G401.6 (cell line): Measurements from ENCODE around the gene ANO9.
"Not testable (repeated sequence)": the region's sequence is repeated elsewhere in the genome, so short reads cannot be mapped to it uniquely, and the experiment has no call there.

Experiments
- FAIRE-seq: peaks from 2 replicates; lab custom pipeline; 2012; peaks lifted over from hg19 to GRCh38; lab: Jason Lieb, UNC

Gene ANO9

GRCh38 chr11:413120-414081, 28.4 kb downstream of the ANO9 start:
- no peak for FAIRE-seq

GRCh38 chr11:412641-413119, 29.1 kb downstream of the ANO9 start:
- FAIRE-seq = no peak

GRCh38 chr11:411520-411919, 30.3 kb downstream of the ANO9 start:
- not testable (repeated sequence) for FAIRE-seq

- FAIRE-seq = not testable (repeated sequence)
These were observed 31.1 kb downstream of the ANO9 start for GRCh38 chr11:410711-411110.

- no peak for FAIRE-seq
These were observed 32.0 kb downstream of the ANO9 start for GRCh38 chr11:409600-410483.

DNA sequence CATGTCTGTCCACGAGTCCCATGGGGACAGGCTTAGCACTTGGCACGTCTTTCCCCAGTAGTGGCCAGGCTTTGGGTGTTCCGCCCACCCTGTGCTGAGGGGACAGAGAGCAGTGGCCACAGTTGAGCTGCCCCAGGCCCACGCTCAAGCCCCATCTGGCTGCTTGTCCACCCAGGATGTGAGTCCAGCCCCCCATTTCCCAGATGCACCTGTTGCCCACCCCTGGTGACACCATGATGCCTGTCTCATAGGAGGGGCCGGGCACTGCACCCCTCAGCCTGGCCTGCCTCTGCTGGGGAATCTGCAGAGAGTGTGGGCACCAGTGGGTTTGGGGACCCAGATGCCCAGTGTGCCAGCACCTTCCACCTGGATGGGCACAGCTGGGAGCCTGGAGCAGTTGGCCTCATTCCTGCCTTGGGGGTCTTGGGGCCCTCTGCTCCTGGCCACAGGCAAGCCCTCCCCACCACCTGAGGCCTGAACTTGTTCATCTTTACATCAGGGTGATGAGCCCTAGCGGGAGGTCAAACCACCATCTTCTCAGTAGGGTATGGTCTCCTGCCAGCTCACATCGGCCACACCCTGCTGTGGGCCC, 32.7 kb downstream of the ANO9 start:
- FAIRE-seq = no peak

- FAIRE-seq = no peak
These were observed 33.4 kb downstream of the ANO9 start for GRCh38 chr11:408154-409007.

- no peak for FAIRE-seq
These were observed 34.1 kb downstream of the ANO9 start for GRCh38 chr11:407651-408123.

GRCh38 chr11:406796-407650, 34.8 kb downstream of the ANO9 start:
- no peak for FAIRE-seq

- FAIRE-seq = no peak
These were observed 35.6 kb downstream of the ANO9 start for GRCh38 chr11:405954-406795.

DNA sequence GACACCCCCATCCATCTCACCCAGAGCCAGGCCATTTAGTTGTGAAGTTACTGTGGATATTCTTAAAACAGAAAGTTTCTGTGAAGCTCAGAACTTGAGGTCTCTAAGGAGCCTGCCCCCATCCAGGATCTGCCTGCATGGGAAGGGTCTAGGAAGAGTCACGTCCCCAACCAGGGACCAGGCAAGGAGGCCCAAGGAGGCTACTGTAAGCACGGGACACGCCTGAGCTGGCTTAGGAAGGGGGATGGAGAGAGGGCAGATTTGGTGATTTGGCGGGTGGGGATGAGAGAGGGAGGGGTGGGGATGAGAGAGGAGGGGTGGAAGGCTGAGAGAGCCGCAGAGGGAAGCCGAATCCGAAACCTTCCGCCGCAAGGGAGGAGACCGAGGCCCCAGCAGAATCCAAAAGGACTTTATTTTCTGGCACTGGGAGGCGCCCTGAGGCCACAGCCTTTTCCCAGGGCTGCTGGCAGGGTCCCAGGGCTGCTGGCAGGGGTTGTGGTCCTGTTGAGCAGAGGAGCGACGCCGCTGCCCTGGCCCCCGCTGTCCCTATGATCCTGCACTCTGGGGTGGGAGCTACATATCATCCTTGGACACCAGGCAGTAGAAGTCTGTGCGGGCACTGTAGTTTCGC, 36.4 kb downstream of the ANO9 start:
- no peak for FAIRE-seq

DNA sequence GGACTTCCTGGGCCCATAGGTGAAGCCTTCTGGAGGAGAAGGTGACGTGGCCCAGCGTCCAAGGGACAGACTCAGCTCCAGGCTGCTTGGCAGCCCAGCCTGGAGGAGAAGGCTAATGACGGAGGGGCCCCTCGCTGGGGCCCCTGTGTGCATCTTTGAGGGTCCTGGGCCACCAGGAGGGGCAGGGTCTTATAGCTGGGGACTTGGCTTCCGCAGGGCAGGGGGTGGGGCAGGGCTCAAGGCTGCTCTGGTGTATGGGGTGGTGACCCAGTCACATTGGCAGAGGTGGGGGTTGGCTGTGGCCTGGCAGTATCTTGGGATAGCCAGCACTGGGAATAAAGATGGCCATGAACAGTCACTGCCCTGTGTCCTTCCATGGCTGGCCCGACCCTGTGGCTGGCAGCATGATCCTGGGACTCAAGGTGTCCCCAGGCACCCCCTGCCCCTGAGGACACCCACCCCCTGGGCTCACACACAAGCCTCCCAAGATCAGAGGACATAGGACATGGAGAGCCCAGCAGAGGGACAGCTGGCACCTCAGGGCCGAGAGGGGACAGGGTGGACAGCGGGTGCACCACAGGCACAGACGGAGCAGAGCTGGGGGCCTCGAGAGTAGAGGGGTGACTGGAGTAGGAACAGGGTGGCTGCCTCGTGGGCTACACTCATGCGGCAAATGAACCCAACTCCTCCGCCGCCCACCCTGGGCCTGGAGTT, 37.1 kb downstream of the ANO9 start:
- FAIRE-seq = no peak

DNA sequence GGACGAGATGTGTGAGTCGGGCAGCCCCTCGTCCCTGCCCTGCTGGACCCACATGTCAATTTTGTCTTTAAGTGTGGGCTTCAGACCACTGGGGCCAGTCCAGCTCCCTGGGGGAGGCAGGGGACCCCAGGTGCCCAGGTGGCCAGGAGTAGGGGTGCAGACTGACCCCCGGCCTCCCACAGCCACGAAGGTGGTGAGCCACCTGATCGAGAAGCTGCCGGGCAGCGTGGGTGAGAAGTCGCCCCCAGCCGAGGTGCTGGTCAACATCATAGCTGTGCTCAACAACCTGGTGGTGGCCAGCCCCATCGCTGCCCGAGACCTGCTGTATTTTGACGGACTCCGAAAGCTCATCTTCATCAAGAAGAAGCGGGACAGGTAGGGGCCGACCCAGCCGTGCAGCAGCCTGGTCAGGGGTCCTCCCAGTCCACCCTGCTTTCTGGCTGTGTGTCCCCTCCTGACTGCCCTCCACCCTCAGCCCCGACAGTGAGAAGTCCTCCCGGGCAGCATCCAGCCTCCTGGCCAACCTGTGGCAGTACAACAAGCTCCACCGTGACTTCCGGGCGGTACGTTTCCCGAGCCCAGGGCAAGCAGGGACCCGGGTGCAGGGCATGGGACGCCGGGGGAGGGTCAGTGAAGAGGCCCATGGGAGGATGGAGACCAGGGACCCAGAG, 37.9 kb downstream of the ANO9 start:
- FAIRE-seq = no peak

GRCh38 chr11:403021-403760, 38.6 kb downstream of the ANO9 start:
- FAIRE-seq = no peak

DNA sequence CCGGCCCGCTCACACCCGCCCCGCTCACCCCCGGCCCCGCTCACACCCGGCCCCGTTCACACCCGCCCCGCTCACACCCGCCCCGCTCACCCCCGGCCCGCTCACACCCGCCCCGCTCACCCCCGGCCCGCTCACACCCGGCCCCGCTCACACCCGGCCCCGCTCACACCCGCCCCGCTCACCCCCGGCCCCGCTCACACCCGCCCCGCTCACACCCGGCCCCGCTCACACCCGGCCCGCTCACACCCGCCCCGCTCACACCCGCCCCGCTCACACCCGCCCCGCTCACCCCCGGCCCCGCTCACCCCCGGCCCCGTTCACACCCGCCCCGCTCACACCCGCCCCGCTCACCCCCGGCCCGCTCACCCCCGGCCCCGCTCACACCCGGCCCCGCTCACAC, 40.6 kb downstream of the ANO9 start:
- not testable (repeated sequence) for FAIRE-seq

GRCh38 chr11:400241-400689, 41.5 kb downstream of the ANO9 start:
- no peak for FAIRE-seq

DNA sequence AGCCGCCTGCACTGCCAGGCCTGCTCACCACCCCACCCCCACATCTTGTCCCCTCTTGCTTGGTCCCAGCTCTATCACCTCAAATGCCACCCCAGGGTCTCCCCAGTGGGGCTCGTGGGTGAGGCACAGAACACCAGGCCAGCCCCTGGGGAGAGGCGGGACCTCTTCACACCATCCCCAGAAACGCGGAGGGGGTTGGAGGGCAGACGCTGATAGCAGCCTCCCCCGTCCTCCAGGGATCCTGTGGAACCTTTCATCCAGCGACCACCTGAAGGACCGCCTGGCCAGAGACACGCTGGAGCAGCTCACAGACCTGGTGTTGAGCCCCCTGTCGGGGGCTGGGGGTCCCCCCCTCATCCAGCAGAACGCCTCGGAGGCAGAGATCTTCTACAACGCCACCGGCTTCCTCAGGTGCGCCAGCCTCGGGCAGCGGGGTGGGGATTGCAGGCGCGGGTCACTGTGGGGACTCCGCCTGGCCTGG, 42.0 kb downstream of the ANO9 start:
- FAIRE-seq = no peak
